Ovary (tissue), 3 donors: ENCODE results near the gene ERC1.

Source experiments
- CTCF ChIP-seq, 3 donors: fragments of 450-650 bp in 2 of 3; fragments of 200-600 bp in 1 of 3; IDR thresholded peaks; one replicate each; pipeline versions ENCODE4 v1.5.1 to v1.8.0; 2016 to 2022; ENCODE audit warnings: antibody characterized with exemption in 3 of 3, mild to moderate bottlenecking in 1 of 3
- POLR2A ChIP-seq: fragments of 450-650 bp; IDR thresholded peaks from one replicate; pipeline ENCODE4 v1.6.1; 2017; ENCODE audit warnings: antibody characterized with exemption, mild to moderate bottlenecking, moderate library complexity
- donor health status: DM: no; HTN: no; CAD: no.

- TF ChIP-seq CTCF (IDR thresholded peaks at IDR 0.05) = no peak
- no peak for TF ChIP-seq POLR2A
Observed at GRCh38 chr12:1288333-1288732, 297.3 kb downstream of the ERC1 start.
